T-helper 9 cell (primary cell): Measurements from ENCODE around the gene COG6.

Experiments used
- DNase-seq: peaks from one replicate; pipeline ENCODE4 v3.0.0-alpha.2; 2020

COG6 gene

DNA sequence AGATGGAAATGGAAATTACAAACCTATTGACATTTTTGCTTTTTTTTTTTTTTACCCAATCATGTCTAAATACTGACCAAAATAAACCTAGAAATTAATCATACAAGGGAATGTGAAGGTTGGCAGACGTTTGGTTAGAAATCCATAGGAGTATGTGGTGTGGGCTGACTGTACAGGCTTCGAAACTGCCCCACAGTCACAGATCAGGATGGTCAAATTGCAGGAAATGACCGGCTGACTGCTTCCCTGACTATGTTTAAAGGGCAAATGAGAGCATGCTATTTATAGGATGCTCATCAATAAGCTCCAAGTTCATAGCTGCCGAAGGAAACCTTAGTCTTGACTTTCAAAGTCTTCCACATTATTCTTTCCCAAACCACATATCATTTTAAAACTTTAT, 118.4 kb downstream of the COG6 start:
- DNase-seq, result no peak

DNA sequence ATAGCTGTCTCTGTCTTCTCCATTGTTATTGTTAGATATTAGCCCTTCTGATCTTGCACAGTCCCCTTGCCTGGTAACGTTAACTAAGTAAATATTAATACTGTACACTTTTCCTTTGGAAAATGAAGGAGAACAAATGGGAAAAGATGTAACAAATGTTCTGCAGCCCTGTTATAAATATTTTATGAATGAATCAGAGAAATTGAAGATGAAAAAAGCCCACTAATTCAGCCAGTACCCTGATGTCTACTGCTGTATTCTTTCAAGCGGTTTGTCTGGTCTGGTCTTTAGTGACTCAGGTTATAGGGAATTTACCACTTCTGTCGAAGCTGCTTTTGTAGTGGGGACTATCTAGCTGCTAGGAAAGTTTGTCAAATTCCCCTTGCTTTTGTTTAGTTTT, 121.0 kb downstream of the COG6 start:
- DNase-seq, result no peak

DNA sequence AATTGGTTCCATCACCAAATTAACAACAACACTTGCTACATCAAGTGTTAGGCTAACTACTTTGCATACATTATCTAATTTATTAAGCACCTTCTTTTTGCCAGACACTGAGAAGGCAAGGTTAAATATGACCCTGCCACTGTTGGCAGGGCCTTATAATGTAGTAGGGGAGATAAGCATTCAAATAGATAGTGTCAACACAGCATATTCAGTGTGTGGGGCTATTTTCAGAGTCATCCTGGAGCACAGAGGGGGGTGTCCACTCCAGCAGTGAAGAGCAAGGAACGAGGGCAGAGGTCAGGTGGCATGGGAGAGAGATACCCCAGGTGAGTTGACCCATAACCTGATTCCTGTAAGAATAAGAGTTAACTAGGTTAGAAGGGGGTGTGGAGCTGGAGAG, 121.6 kb downstream of the COG6 start:
- DNase-seq, result no peak

DNA sequence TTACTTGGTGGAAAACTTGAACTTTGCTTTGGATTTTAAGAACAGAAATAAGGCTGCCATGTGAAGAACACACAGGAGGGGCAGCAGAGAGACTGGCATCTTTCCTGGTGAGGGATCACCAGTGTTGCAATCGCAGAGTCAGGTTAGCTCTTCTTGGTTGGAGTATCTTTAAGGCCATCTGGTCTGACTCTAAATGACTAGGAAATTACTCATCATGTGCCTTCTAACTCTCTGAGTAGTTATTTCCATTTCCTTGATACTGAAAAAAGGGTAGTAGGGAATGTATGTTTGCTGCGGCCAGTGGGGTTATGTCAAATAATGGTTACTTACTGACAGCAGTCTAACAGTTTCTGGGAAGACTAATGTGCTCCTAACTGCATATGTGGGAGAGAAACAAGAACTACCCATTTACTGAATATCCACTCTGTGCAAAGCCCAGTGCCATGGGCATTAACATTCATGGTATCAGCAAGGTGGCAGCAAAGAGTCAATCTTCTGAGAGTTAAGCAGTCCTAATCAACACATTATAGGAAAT, 122.1 kb downstream of the COG6 start:
- DNase-seq, result no peak

DNA sequence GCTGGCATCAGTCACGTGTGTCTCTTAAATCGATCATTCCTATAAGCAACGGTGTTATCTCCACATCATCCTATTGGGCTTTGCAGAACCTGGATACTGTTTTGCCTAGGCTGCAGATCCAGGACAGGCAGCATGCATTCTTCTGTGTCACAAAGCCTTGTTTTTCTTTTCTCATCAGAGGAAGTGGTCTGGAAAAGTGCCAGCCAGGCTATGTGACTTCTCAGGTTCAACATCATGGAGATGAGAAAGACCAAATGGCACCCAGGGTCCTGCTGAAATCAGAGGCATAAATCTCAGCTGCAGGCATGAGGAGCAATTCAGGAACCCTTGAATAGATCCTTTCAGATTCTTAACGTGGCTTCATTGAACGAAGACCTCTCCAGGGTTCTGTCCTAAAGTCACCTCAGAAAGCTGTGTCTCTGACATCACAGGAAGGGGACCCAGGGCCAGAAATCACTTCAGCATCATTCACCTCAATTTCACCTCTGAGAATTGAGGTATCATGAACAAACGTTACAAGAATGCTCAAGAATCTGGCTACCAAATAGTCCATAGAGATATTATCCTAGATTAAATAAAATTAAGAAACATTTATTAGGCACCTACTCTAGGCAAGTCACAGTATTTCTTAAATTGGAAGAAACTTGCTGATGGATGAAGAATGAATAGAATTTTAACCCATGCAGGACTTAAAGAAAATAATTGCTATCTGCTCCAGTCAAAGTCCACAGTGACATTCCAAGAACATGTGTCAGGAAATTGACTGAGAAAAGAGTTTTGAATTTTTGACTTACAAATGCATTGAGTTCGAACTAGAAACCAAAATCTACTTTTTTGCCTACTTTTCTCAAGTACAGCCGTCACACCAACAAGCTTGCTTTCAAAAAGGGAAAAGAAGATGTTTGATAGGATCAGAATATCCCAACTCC, 124.1 kb downstream of the COG6 start:
- peak; percentile 18 for DNase-seq

DNA sequence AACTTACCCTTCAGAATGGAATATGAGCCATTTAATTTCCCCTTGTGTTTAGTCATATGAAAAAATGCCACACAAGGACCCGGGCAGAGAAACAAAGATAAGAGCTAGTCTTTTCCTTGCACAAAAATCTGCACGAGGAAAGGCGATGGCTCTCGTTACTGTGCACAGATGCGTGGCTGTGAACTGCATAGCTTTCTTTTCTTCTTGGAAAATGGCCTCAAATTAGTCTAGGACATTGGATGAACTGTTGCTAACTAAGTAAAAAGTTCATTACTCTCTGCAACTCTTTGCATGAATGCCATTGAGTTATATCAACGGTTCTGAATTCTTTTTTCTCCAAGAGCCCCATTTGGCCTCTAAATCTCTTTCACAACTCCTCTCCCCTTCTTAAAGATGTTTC, 125.2 kb downstream of the COG6 start:
- DNase-seq, result no peak

DNA sequence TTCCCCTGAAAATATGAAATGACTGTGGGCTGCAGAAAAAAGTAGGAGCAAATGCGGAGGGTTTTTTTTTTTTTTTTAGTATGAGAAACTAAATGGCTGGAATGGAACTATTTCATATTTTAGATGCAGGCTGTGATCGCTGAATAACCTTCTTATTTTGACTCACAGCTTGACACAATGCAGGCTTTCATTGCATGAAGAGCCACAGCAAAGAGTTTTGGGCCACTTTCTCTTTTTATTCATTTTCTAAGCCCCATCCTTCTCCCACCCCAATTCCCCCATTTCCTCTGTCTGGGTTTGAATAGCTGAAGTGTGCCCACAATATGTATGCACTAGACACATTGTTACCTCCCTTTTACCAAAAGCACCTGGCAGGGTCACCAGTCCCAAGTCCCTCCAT, 125.9 kb downstream of the COG6 start:
- DNase-seq, result no peak

DNA sequence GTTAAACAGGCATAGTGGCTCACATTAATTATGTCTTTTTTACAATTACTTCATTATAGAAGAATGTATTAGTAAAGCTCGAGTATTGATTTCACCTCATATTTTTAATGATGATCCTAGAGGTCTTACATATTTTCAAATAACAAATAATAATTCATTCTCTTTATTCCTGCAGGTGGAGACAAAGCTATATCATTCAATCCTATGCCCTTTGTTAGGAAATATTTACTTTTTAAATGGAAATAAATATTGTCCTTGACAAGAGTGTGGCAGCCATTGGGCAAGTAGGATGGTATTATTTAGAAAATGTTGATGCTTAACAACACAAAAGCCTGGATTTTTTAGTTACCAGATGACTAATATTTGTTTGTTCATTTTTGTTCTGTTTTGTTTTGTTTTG, 127.6 kb downstream of the COG6 start:
- no peak for DNase-seq

DNA sequence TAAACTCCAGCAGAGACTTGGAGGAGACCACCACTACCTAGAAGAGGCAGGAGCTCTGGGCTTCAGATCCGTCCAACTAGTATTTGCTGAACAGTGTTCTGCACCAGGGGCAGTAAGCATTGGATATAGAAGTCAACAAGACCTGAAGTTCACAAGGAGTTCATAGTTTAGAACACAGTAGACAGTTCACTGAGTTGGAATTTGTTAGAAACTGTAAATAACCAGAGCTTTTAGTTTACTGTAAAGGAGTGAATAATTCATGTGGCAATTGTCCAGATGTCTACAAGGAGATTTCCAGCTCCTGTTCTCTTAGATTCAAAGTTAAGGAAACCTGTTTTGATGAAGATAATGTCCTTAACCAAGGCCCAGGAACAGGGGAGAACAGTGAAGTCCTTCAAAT, 128.9 kb downstream of the COG6 start:
- no peak for DNase-seq

DNA sequence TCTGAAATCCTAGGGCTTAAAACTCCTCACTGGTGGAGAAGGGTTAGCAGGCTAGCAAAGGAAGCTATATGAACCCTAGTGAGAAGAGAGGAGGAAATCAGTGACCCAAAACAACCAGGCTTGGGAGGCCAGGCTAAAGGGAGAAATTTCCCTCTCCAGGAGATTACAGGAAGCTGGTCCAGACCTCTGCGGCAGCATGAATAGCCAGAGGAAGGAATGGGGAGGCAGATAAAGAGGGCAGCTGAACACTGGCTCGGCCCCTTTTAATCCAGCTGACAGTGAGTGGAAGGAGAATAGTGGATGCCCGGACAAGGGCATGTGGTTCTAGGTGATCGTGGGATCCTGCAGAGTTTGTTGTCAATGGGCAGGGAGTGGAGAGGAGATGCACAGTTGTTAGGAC, 130.6 kb downstream of the COG6 start:
- DNase-seq, result no peak

DNA sequence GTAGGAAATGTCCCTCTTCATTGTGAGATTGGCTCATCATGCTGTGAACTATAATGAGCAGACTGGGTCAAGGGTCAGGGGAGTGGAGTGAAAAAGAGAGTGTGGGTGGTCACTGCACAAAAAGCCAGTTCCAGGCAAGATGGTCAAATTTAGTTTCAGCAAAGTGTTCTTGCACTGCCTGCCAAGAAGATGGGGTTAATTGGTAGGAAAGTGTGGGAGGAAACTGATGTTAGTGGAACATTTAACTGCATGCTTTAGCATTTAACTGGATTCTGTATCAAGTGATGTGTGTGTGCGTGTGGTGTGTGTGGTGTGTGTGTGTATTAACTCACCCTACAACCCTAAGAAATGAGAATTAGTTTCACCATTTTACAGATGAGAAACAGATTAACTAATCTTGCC, 131.6 kb downstream of the COG6 start:
- no peak for DNase-seq

DNA sequence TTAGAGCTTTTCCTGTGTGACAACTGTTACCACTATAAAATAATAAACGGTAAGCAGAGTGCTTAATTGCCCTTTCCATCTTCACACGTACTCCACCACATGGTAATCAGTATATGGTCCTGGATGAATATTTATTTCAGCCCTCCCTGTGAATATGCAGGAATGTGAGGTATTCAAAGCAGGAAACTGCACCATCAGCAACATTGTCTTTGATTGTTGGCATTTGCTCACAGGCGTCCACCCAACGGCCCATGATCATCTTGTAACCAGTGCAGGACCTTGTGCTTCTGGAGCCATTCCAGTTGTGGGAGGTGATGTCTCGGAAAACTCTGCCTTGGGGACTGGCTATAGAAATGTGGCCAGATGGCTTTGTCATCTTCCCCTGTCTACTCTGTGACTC, 132.6 kb downstream of the COG6 start:
- no peak for DNase-seq

DNA sequence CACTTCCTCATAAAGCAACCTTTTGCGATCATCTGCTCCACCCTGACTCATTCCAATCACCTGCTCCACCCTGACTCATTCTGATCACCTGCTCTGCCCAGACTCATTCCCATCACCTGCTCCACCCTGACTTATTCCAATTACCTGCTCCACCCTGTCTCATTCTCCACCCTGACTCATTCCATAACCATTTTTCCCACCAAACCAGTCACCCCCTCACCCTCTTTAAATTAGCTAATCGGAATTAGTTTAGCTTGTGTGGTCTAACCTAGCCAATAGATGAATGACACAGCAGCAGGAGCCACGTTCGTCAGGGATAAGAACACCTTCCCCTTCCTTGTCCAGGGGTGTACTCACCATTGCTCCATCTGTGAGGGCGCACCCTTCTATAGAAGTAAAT, 134.0 kb downstream of the COG6 start:
- no peak for DNase-seq
